Panc1 (cell line): Measurements from ENCODE around the gene HSD17B7. TPM values are rescaled to one million over a fixed set of nuclear protein-coding genes. Genes with fewer than 3 reads are reported as not detected.

Experiments used
- ATAC-seq: fragments of 200-7000 bp; cut with Tn5 transposase; 2 replicates; pipeline ENCODE4 v1.9.1; 2020; ENCODE audit warnings: mild to moderate bottlenecking, moderate library complexity
- BruUV-seq: library from RNA; stranded (reverse); fragments of 400-500 nt; replicated peaks from 2 replicates; lab custom pipeline; 2021; lab: Mats Ljungman, UMichigan
- CTCF ChIA-PET: fragments of 300-600 bp; sonication (Branson Sonifier 250); formaldehyde crosslinking; loops from one replicate; lab custom pipeline; 2022; ENCODE audit warnings: antibody characterized with exemption; lab: Charles Lee
- POLR2A ChIA-PET: fragments of 300-600 bp; sonication (Branson Sonifier 250); formaldehyde crosslinking; loops from one replicate; lab custom pipeline; 2022; ENCODE audit warnings: antibody characterized with exemption; lab: Charles Lee
- DNase-seq: peaks from one replicate; pipeline ENCODE4 v3.0.0-alpha.2; 2010; ENCODE audit warnings: low read depth, low spot score
- H3K27ac ChIP-seq: 2 replicates; pipeline ENCODE4 v1.5.1; 2011; ENCODE audit warnings: mild to moderate bottlenecking, low read length, inconsistent platforms
- H3K27me3 ChIP-seq: fragments of 200-500 bp; sonication (Bioruptor generic); 2 replicates; pipeline ENCODE4 v1.6.0; 2014; ENCODE audit warnings: low read length, inconsistent platforms; ENCODE audit not compliant: control insufficient read depth, insufficient read depth
- H3K36me3 ChIP-seq: fragments of 200-500 bp; sonication (Bioruptor generic); 2 replicates; pipeline ENCODE4 v1.5.1; 2014; ENCODE audit warnings: inconsistent platforms, mild to moderate bottlenecking, low read length, moderate library complexity; ENCODE audit not compliant: control insufficient read depth, insufficient read depth
- H3K4me1 ChIP-seq: 2 replicates; pipeline ENCODE4 v1.5.1; 2011; ENCODE audit warnings: inconsistent platforms, mild to moderate bottlenecking, low read length, moderate library complexity; ENCODE audit not compliant: control insufficient read depth, insufficient read depth
- H3K4me3 ChIP-seq, 2 experiments: 2 replicates each; pipeline ENCODE4 v1.5.1; 2011 to 2012; ENCODE audit warnings: low read depth in 2 of 2, low read length in 2 of 2, mild to moderate bottlenecking in 2 of 2, inconsistent platforms in 1 of 2, moderate library complexity in 1 of 2
- H3K9me3 ChIP-seq: fragments of 200-500 bp; sonication (Bioruptor generic); 2 replicates; pipeline ENCODE4 v1.5.1; 2014; ENCODE audit warnings: low read depth, mild to moderate bottlenecking, inconsistent platforms, low read length, moderate library complexity; ENCODE audit not compliant: control insufficient read depth, insufficient read depth
- CTCF ChIP-seq: fragments of 450-650 bp; IDR thresholded peaks from 2 replicates; pipeline ENCODE4 v1.5.1; 2017; ENCODE audit warnings: mild to moderate bottlenecking
- POLR2AphosphoS5 ChIP-seq: IDR thresholded peaks from 2 replicates; pipeline ENCODE4 v1.6.1; 2012; ENCODE audit warnings: mild to moderate bottlenecking, low read depth, low read length, moderate library complexity
- REST ChIP-seq, 2 experiments: IDR thresholded peaks; 2 replicates each; pipeline ENCODE4 v1.6.1; 2011 to 2012; ENCODE audit warnings: low read depth in 2 of 2, control low read depth in 1 of 2, low read length in 1 of 2, mild to moderate bottlenecking in 1 of 2, moderate library complexity in 1 of 2; ENCODE audit not compliant: insufficient read depth in 1 of 2
- SIN3A ChIP-seq: IDR thresholded peaks from 2 replicates; pipeline ENCODE4 v1.6.1; 2012; ENCODE audit warnings: low read depth, mild to moderate bottlenecking, low read length, moderate library complexity, borderline replicate concordance; ENCODE audit not compliant: insufficient read depth
- TCF7L2 ChIP-seq: IDR thresholded peaks from 2 replicates; pipeline ENCODE4 v1.6.1; 2011; ENCODE audit warnings: mild to moderate bottlenecking, low read depth, low read length, inconsistent platforms
- in situ Hi-C: cut with HindIII; loops from 2 replicates; pipeline ENCODE4 v1.10.0; 2016; ENCODE audit warnings: low sequenced_read_pairs, low pct_unique_long_range_greater_than_20kb
- intact Hi-C: fragments of 100-400 bp; cut with micrococcal nuclease; formaldehyde crosslinking; loops from one replicate; pipeline ENCODE4 v1.10.0; 2022; ENCODE audit not compliant: unreplicated experiment
- total RNA-seq: library from RNA; stranded (reverse); gene quantifications from one replicate; pipeline ENCODE4 v1.2.1, GENCODE V29; 2021; ENCODE audit not compliant: unreplicated experiment

The HSD17B7 gene
- total RNA-seq, 1 experiment from 2014 or later = 24.6 TPM

- TF ChIP-seq TCF7L2 (no peak), POLR2AphosphoS5 (no peak), SIN3A (no peak), CTCF (no peak), REST (IDR thresholded peaks at IDR 0.05; ENCODE audit: insufficient read depth in 1 of 2, low read depth in 2 of 2, low read length in 1 of 2) (no peak)
- no peaks in the 10 kb centered on the region for H3K4me1 ChIP-seq
- DNase-seq (no peak), ATAC-seq (no peak)
- no peaks in the 10 kb centered on the region for H3K27me3 ChIP-seq
- H3K36me3 ChIP-seq = no peaks in the 10 kb centered on the region
- no peaks in the 10 kb centered on the region for H3K9me3 ChIP-seq
- H3K4me3 ChIP-seq = no peak overlapping the region
- in situ Hi-C loops (no loop called here), intact Hi-C loops (no loop called here)
- no peak overlapping the region for H3K27ac ChIP-seq
- ChIA-PET CTCF (no interaction called here), POLR2A (no interaction called here)
- no TSS peak for BruUV-seq
Observed at GRCh38 chr1:162757476-162757875, 33.0 kb upstream of the HSD17B7 start.

- no peak overlapping the region for H3K27ac ChIP-seq
- H3K27me3 ChIP-seq = no peaks in the 10 kb centered on the region
- CTCF ChIA-PET = no interaction called here
- in situ Hi-C loops (no loop called here), intact Hi-C loops (no loop called here)
- H3K4me1 ChIP-seq = no peaks in the 10 kb centered on the region
- ATAC-seq (no peak), DNase-seq (no peak)
- POLR2A ChIA-PET = no interaction called here
- BruUV-seq = no TSS peak
- H3K36me3 ChIP-seq = no peaks in the 10 kb centered on the region
- H3K4me3 ChIP-seq = no peak overlapping the region
- TF ChIP-seq CTCF (no peak), POLR2AphosphoS5 (no peak), REST (IDR thresholded peaks at IDR 0.05; ENCODE audit: insufficient read depth in 1 of 2, low read depth in 2 of 2, low read length in 1 of 2) (no peak), SIN3A (no peak)
- H3K9me3 ChIP-seq = no peaks in the 10 kb centered on the region
Observed at GRCh38 chr1:162765788-162766187, 24.7 kb upstream of the HSD17B7 start.
